Measurements from ENCODE around the gene PRPF4. TPM values are rescaled to one million over a fixed set of nuclear protein-coding genes. Genes with fewer than 3 reads are reported as not detected.

The PRPF4 gene
- total and polyA plus RNA-seq, 2 donors: 14.4 to 23.4 TPM

DNA sequence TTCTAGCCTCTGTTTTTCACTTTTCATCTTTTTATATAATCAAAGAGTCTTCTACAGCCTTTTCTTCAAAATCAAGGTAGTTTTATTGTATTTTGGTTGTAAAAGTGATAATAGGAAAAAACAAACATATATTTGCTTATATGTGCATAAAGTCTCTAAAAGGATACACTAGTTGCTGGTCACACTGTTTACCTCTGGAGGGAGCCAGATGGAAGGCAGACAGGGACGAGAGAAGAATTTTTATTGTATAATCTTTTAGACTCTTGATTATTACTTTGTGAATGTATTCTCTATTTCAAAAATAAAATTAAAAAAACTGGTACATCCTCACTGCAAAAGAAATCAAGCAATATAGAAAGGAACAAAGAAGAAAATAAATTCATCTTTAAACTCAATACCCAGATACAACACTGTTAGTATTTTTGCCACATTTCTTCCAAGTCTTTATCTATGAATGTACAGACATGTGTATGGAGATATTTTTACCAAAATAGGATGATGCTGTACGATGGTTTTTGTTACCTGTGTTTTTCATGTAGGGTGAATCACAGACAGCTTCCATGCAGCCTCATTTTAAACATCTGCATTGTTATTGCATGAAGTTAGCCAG lies 33.9 kb downstream of the PRPF4 start:
- WGBS: 4% methylated on average over 2 of the region's 2 CpGs
- Histone ChIP-seq H3K4me3 (ENCODE audit: low read depth, low read length) (no peak overlapping the region), H3K4me1 (ENCODE audit: insufficient read depth) (no peaks in the 10 kb centered on the region), H3K27ac (ENCODE audit: low read depth) (no peak overlapping the region), H3K36me3 (ENCODE audit: insufficient read depth) (no peaks in the 10 kb centered on the region)
- DNase-seq (ENCODE audit: extremely low spot score): no peak

- Histone ChIP-seq H3K36me3 (ENCODE audit: insufficient read depth) (no peaks in the 10 kb centered on the region), H3K4me1 (ENCODE audit: insufficient read depth) (no peaks in the 10 kb centered on the region), H3K4me3 (ENCODE audit: low read depth, low read length) (no peak overlapping the region), H3K27ac (ENCODE audit: low read depth) (no peak overlapping the region)
- WGBS: 48% methylated on average over 3 of the region's 3 CpGs
- DNase-seq (ENCODE audit: extremely low spot score): no peak
These were observed 35.1 kb downstream of the PRPF4 start for GRCh38 chr9:113310538-113310937.

DNA sequence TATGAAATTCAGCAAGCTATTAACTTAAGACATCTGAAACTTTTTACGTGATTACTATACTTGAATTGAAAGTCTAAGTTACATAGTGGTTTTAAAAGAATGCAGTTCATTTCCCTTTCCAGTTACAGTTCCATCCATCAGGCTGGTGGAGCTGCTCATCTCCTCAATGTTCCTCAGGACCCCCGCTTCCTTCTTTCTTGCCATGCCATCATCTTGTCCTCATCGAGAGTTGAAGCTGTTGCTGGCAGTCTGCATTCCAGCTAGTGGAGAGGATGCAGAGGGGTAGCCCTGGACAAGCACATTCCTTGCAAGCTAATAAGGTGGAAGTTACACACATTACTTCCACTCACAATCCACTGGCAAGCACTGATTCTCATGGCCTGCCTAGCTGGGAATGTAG lies 36.5 kb downstream of the PRPF4 start:
- DNase-seq (ENCODE audit: extremely low spot score): no peak
- 80% methylated on average over 3 of the region's 3 CpGs for WGBS
- H3K4me3 ChIP-seq (ENCODE audit: low read depth, low read length): no peak overlapping the region
- H3K27ac ChIP-seq (ENCODE audit: low read depth): no peak overlapping the region
- H3K36me3 ChIP-seq (ENCODE audit: insufficient read depth): no peaks in the 10 kb centered on the region
- H3K4me1 ChIP-seq (ENCODE audit: insufficient read depth): no peaks in the 10 kb centered on the region

- no peak for DNase-seq (ENCODE audit: extremely low spot score)
- WGBS: 56% methylated on average over 5 of the region's 5 CpGs
- H3K36me3 ChIP-seq (ENCODE audit: insufficient read depth): no peaks in the 10 kb centered on the region
- H3K4me1 ChIP-seq (ENCODE audit: insufficient read depth): no peaks in the 10 kb centered on the region
- no peak overlapping the region for H3K4me3 ChIP-seq (ENCODE audit: low read depth, low read length)
- no peak overlapping the region for H3K27ac ChIP-seq (ENCODE audit: low read depth)
These were observed 37.8 kb downstream of the PRPF4 start for GRCh38 chr9:113313261-113313660.

- Histone ChIP-seq H3K36me3 (ENCODE audit: insufficient read depth) (no peaks in the 10 kb centered on the region), H3K27ac (ENCODE audit: low read depth) (no peak overlapping the region), H3K4me3 (ENCODE audit: low read depth, low read length) (no peak overlapping the region), H3K4me1 (ENCODE audit: insufficient read depth) (no peaks in the 10 kb centered on the region)
- DNase-seq (ENCODE audit: extremely low spot score): no peak
These were observed 39.8 kb downstream of the PRPF4 start for GRCh38 chr9:113315231-113315630.

GRCh38 chr9:113316030-113316429 lies 40.6 kb downstream of the PRPF4 start:
- no peaks in the 10 kb centered on the region for H3K36me3 ChIP-seq (ENCODE audit: insufficient read depth)
- H3K4me3 ChIP-seq (ENCODE audit: low read depth, low read length): no peak overlapping the region
- DNase-seq (ENCODE audit: extremely low spot score): no peak
- no peak overlapping the region for H3K27ac ChIP-seq (ENCODE audit: low read depth)
- no peaks in the 10 kb centered on the region for H3K4me1 ChIP-seq (ENCODE audit: insufficient read depth)
- WGBS: 94% methylated on average over 4 of the region's 4 CpGs

GRCh38 chr9:113317777-113318176 lies 42.3 kb downstream of the PRPF4 start:
- 71% methylated on average over 2 of the region's 2 CpGs for WGBS

GRCh38 chr9:113319054-113319453 lies 43.6 kb downstream of the PRPF4 start:
- H3K27ac ChIP-seq (ENCODE audit: low read depth): no peak overlapping the region
- H3K36me3 ChIP-seq (ENCODE audit: insufficient read depth): no peaks in the 10 kb centered on the region
- no peaks in the 10 kb centered on the region for H3K4me1 ChIP-seq (ENCODE audit: insufficient read depth)
- 93% methylated on average over 2 of the region's 2 CpGs for WGBS
- no peak for DNase-seq (ENCODE audit: extremely low spot score)
- H3K4me3 ChIP-seq (ENCODE audit: low read depth, low read length): no peak overlapping the region

More at GRCh38 chr9:113317777-113318176, 42.3 kb downstream of the PRPF4 start:
- no peaks in the 10 kb centered on the region for H3K36me3 ChIP-seq (ENCODE audit: insufficient read depth)
- no peaks in the 10 kb centered on the region for H3K4me1 ChIP-seq (ENCODE audit: insufficient read depth)
- no peak overlapping the region for H3K27ac ChIP-seq (ENCODE audit: low read depth)
- no peak overlapping the region for H3K4me3 ChIP-seq (ENCODE audit: low read depth, low read length)
- DNase-seq (ENCODE audit: extremely low spot score): no peak

DNA sequence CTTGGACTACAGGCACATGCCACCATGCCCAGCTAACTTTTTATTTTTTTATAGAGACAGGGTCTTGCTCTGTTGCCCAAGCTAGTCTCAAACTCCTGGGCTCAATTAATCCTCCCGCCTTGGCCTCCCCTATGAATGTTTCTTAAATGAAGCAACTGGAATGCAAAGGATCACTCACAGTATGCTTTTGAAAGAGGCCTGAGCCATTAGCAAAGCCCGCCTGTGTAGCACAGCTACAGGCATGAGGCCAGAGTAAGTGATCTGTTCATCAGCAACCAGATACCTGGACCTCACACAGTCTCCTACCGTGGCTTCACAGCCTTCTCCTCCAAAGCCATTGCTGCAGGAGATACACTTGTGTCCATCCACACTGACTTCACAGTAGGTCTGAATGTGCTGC lies 44.6 kb downstream of the PRPF4 start:
- no peak overlapping the region for H3K27ac ChIP-seq (ENCODE audit: low read depth)
- no peaks in the 10 kb centered on the region for H3K4me1 ChIP-seq (ENCODE audit: insufficient read depth)
- no peak overlapping the region for H3K4me3 ChIP-seq (ENCODE audit: low read depth, low read length)
- no peaks in the 10 kb centered on the region for H3K36me3 ChIP-seq (ENCODE audit: insufficient read depth)
- 89% methylated on average over 3 of the region's 3 CpGs for WGBS
- DNase-seq (ENCODE audit: extremely low spot score): no peak

DNA sequence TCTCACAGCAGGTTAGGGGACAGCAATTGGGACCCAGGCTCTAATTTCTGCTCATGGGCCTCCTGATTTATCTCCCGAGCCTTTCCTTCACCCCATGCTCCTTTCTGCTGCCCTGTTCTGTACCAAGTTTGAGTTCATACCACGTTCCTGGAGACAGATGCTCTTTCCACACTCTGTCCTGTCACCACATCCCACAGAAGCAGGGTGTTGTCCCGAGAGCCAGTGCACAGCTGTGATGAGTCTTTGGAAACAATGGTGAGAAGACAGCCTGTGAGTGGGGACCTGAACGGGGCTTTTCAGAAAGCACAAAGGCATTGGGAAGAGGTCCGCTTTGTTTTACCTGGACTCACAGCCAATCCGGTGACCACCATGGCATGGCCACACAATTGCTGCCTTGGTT lies 47.2 kb downstream of the PRPF4 start:
- 78% methylated on average over 6 of the region's 6 CpGs for WGBS
- DNase-seq (ENCODE audit: extremely low spot score): no peak
- Histone ChIP-seq H3K36me3 (ENCODE audit: insufficient read depth) (no peaks in the 10 kb centered on the region), H3K4me1 (ENCODE audit: insufficient read depth) (no peaks in the 10 kb centered on the region), H3K4me3 (ENCODE audit: low read depth, low read length) (no peak overlapping the region), H3K27ac (ENCODE audit: low read depth) (no peak overlapping the region)

- 97% methylated on average over 4 of the region's 4 CpGs for WGBS
- Histone ChIP-seq H3K4me3 (ENCODE audit: low read depth, low read length) (no peak overlapping the region), H3K36me3 (ENCODE audit: insufficient read depth) (no peaks in the 10 kb centered on the region), H3K4me1 (ENCODE audit: insufficient read depth) (no peaks in the 10 kb centered on the region), H3K27ac (ENCODE audit: low read depth) (no peak overlapping the region)
- DNase-seq (ENCODE audit: extremely low spot score): no peak
These were observed 50.8 kb downstream of the PRPF4 start for GRCh38 chr9:113326230-113326629.

GRCh38 chr9:113328045-113328782 lies 52.8 kb downstream of the PRPF4 start:
- Histone ChIP-seq H3K4me1 (ENCODE audit: insufficient read depth) (no peaks in the 10 kb centered on the region), H3K36me3 (ENCODE audit: insufficient read depth) (no peaks in the 10 kb centered on the region), H3K4me3 (ENCODE audit: low read depth, low read length) (no peak overlapping the region), H3K27ac (ENCODE audit: low read depth) (no peak overlapping the region)
- 94% methylated on average over 3 of the region's 3 CpGs for WGBS
- DNase-seq (ENCODE audit: extremely low spot score): no peak

DNA sequence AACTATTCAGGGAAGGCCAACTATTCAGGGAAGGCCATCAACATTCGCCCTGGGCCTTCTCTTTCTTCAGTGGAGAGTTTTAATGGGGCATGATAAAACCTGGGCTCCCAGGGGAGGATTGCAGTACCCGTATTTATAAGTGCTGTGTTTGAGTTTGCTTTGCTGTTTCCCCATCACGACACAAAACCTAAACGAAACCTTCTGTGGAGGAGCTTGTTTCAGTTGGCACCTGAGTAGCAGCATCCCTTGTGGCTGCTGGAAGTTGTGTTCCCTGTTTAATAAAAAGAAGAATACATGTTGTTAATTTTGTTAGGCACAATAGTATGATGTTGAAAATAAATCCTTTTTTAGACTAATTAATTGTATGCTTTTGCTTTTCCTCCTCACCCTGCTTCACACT lies 56.3 kb downstream of the PRPF4 start:
- Histone ChIP-seq H3K36me3 (ENCODE audit: insufficient read depth) (no peaks in the 10 kb centered on the region), H3K27ac (ENCODE audit: low read depth) (no peak overlapping the region), H3K4me1 (ENCODE audit: insufficient read depth) (no peaks in the 10 kb centered on the region), H3K4me3 (ENCODE audit: low read depth, low read length) (no peak overlapping the region)
- no peak for DNase-seq (ENCODE audit: extremely low spot score)
- 54% methylated on average over 4 of the region's 4 CpGs for WGBS

DNA sequence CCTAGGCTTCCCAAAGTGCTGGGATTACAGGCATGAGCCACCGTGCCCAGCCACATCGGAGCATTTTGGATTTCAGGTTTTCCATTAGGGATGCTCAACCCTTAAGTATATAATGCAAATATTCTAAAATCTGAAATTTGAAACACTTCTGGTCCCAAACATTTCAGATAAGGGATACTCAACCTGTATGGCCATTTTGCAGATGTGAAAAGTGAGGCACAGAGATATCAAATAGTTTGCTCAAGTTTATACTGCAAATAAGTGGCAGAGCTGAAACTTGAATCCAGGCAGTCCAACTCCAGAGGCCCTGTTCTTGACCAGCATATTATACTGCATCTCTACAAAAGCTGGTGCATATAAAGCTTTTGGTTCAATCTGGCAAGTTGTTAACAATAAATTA lies 62.3 kb downstream of the PRPF4 start:
- H3K27ac ChIP-seq (ENCODE audit: low read depth): no peak overlapping the region
- WGBS: 96% methylated on average over 2 of the region's 2 CpGs
- no peak for DNase-seq (ENCODE audit: extremely low spot score)
- H3K4me1 ChIP-seq (ENCODE audit: insufficient read depth): no peaks in the 10 kb centered on the region
- H3K4me3 ChIP-seq (ENCODE audit: low read depth, low read length): no peak overlapping the region
- no peaks in the 10 kb centered on the region for H3K36me3 ChIP-seq (ENCODE audit: insufficient read depth)
